HEK293 (cell line): ENCODE results near the gene SLC6A11.

Experiments used
- CTCF ChIA-PET: fragments of 350-600 bp; formaldehyde crosslinking; extraction: SDS; loops from one replicate; lab custom pipeline; 2021; ENCODE audit warnings: antibody characterized with exemption; lab: Yijun Ruan, JAX
- POLR2A ChIA-PET: fragments of 300-600 bp; formaldehyde crosslinking; extraction: SDS; loops from one replicate; lab custom pipeline; 2020; ENCODE audit warnings: antibody characterized with exemption, inconsistent platforms; lab: Yijun Ruan, JAX
- H3K27ac ChIP-seq: fragments of 200-500 bp; sonication (Bioruptor generic); 2 replicates; pipeline ENCODE4 v1.5.1; 2014; ENCODE audit warnings: low read depth, low read length, control low read depth, inconsistent platforms; ENCODE audit errors: extremely low read depth
- H3K36me3 ChIP-seq, 2 experiments: fragments of 200-500 bp in 1 of 2; sonication (Bioruptor generic) in 1 of 2; 1 replicate in 1 of 2; 2 replicates in 1 of 2; pipeline ENCODE4 v1.5.1; 2014 to 2017; ENCODE audit warnings: inconsistent platforms in 2 of 2, low read length in 2 of 2; ENCODE audit not compliant: control insufficient read depth in 2 of 2, insufficient read depth in 1 of 2
- H3K4me1 ChIP-seq: fragments of 200-500 bp; sonication (Bioruptor generic); 2 replicates; pipeline ENCODE4 v1.5.1; 2014; ENCODE audit warnings: mild to moderate bottlenecking, low read length, inconsistent platforms; ENCODE audit not compliant: control insufficient read depth, insufficient read depth
- H3K4me3 ChIP-seq: 2 replicates; pipeline ENCODE4 v1.5.1; 2011; ENCODE audit warnings: low read depth, mild to moderate bottlenecking, control low read depth, low read length, moderate library complexity
- H3K9me3 ChIP-seq: fragments of 200-500 bp; sonication (Bioruptor generic); 2 replicates; pipeline ENCODE4 v1.5.1; 2014; ENCODE audit warnings: low read depth, low read length, inconsistent platforms; ENCODE audit not compliant: control insufficient read depth, insufficient read depth
- BCL11B ChIP-seq: fragments of 450-650 bp; formaldehyde crosslinking; IDR thresholded peaks from 2 replicates; pipeline ENCODE4 v1.5.1; 2016; ENCODE audit warnings: low read depth, missing biosample characterization, missing genetic modification characterization
- GLIS2 ChIP-seq: fragments of 450-650 bp; formaldehyde crosslinking; IDR thresholded peaks from 2 replicates; pipeline ENCODE4 v1.5.1; 2016; ENCODE audit warnings: missing biosample characterization, missing genetic modification characterization
- KLF1 ChIP-seq: fragments of 450-650 bp; formaldehyde crosslinking; IDR thresholded peaks from 2 replicates; pipeline ENCODE4 v1.5.1; 2016; ENCODE audit warnings: missing biosample characterization, missing genetic modification characterization
- PATZ1 ChIP-seq: fragments of 450-650 bp; formaldehyde crosslinking; IDR thresholded peaks from 2 replicates; pipeline ENCODE4 v1.5.1; 2016; ENCODE audit warnings: missing biosample characterization, missing genetic modification characterization
- PRDM4 ChIP-seq: fragments of 450-650 bp; formaldehyde crosslinking; IDR thresholded peaks from 2 replicates; pipeline ENCODE4 v1.5.1; 2017; ENCODE audit warnings: missing biosample characterization, missing genetic modification characterization
- SP3 ChIP-seq: fragments of 450-650 bp; formaldehyde crosslinking; IDR thresholded peaks from 2 replicates; pipeline ENCODE4 v1.5.1; 2016; ENCODE audit warnings: missing biosample characterization, missing genetic modification characterization
- ZBTB21 ChIP-seq: fragments of 450-650 bp; formaldehyde crosslinking; IDR thresholded peaks from 2 replicates; pipeline ENCODE4 v1.5.1; 2017; ENCODE audit warnings: missing biosample characterization, missing genetic modification characterization
- ZBTB26 ChIP-seq: fragments of 450-650 bp; formaldehyde crosslinking; optimal IDR thresholded peaks from 2 replicates; pipeline ENCODE3; 2016; ENCODE audit warnings: missing biosample characterization, mild to moderate bottlenecking, missing genetic modification characterization
- ZNF530 ChIP-seq: fragments of 450-650 bp; formaldehyde crosslinking; IDR thresholded peaks from 2 replicates; pipeline ENCODE4 v1.5.1; 2016; ENCODE audit warnings: low read depth, missing biosample characterization, missing genetic modification characterization
- ZNF610 ChIP-seq: fragments of 450-650 bp; formaldehyde crosslinking; IDR thresholded peaks from 2 replicates; pipeline ENCODE4 v1.5.1; 2016; ENCODE audit warnings: missing biosample characterization, missing genetic modification characterization, borderline replicate concordance
- ZNF639 ChIP-seq: fragments of 450-650 bp; formaldehyde crosslinking; IDR thresholded peaks from 2 replicates; pipeline ENCODE4 v1.5.1; 2016; ENCODE audit warnings: missing biosample characterization, missing genetic modification characterization
- ZNF701 ChIP-seq: fragments of 450-650 bp; formaldehyde crosslinking; IDR thresholded peaks from 2 replicates; pipeline ENCODE4 v1.5.1; 2016; ENCODE audit warnings: missing biosample characterization, missing genetic modification characterization
- ZNF792 ChIP-seq: fragments of 450-650 bp; formaldehyde crosslinking; IDR thresholded peaks from 2 replicates; pipeline ENCODE4 v1.5.1; 2016; ENCODE audit warnings: missing biosample characterization, missing genetic modification characterization
- TF ChIP-seq, protein P1 (sequence below): fragments of 450-650 bp; formaldehyde crosslinking; IDR thresholded peaks from 2 replicates; pipeline ENCODE4 v1.5.1; 2016; ENCODE audit warnings: missing biosample characterization, missing genetic modification characterization
- TF ChIP-seq, protein P2 (sequence below): fragments of 450-650 bp; formaldehyde crosslinking; IDR thresholded peaks from 2 replicates; pipeline ENCODE4 v1.5.1; 2016; ENCODE audit warnings: missing biosample characterization, missing genetic modification characterization
- TF ChIP-seq, protein P3 (sequence below): fragments of 450-650 bp; formaldehyde crosslinking; IDR thresholded peaks from 2 replicates; pipeline ENCODE4 v1.5.1; 2016; ENCODE audit warnings: missing biosample characterization, missing genetic modification characterization
- TF ChIP-seq, protein P4 (sequence below): fragments of 450-650 bp; formaldehyde crosslinking; IDR thresholded peaks from 2 replicates; pipeline ENCODE4 v1.5.1; 2016; ENCODE audit warnings: missing biosample characterization, missing genetic modification characterization

SLC6A11 gene

DNA sequence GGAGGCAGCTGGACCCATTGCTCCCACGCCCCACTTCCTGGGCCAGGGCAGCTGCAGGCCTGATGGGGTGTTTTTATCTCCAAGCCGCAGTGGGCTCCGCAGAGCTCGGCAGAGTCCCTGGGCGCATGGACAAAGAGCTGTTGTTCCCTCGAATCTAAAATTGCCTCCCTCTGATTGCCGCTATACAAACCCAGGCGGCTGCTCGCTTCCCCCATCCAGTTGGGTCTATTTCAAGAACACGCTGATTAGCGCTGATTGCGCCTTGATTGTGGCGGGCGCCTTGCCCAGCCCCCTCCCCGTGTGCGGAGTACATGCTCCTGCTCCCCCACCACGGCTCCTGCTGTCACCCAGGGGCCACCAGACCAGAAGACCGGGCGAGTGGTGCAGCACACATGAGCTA, 133.2 kb downstream of the SLC6A11 start (continued):
- TF ChIP-seq PRDM4 (tag by site-specific recombination) (no peak), ZNF639 (tag by site-specific recombination) (no peak), ZNF792 (tag by site-specific recombination) (no peak), ZBTB21 (tag by site-specific recombination) (no peak), ZNF610 (tag by site-specific recombination) (no peak), ZNF701 (no peak), PATZ1 (tag by site-specific recombination) (no peak), ZNF530 (tag by site-specific recombination) (no peak), GLIS2 (tag by site-specific recombination) (no peak)

- ChIA-PET POLR2A (no interaction called here), CTCF (interaction anchor here (0.6 to 11.2 kb wide), 18 partner anchors 8 to 1808 kb away, joined by 3 to 142 read pairs (median 4); no protein-coding TSS in a partner anchor)
- Histone ChIP-seq H3K4me1 (no peaks in the 10 kb centered on the region), H3K36me3 (no peaks in the 10 kb centered on the region), H3K9me3 (no peaks in the 10 kb centered on the region), H3K27ac (no peak overlapping the region), H3K4me3 (no peak overlapping the region)
- TF ChIP-seq, protein P1, sequence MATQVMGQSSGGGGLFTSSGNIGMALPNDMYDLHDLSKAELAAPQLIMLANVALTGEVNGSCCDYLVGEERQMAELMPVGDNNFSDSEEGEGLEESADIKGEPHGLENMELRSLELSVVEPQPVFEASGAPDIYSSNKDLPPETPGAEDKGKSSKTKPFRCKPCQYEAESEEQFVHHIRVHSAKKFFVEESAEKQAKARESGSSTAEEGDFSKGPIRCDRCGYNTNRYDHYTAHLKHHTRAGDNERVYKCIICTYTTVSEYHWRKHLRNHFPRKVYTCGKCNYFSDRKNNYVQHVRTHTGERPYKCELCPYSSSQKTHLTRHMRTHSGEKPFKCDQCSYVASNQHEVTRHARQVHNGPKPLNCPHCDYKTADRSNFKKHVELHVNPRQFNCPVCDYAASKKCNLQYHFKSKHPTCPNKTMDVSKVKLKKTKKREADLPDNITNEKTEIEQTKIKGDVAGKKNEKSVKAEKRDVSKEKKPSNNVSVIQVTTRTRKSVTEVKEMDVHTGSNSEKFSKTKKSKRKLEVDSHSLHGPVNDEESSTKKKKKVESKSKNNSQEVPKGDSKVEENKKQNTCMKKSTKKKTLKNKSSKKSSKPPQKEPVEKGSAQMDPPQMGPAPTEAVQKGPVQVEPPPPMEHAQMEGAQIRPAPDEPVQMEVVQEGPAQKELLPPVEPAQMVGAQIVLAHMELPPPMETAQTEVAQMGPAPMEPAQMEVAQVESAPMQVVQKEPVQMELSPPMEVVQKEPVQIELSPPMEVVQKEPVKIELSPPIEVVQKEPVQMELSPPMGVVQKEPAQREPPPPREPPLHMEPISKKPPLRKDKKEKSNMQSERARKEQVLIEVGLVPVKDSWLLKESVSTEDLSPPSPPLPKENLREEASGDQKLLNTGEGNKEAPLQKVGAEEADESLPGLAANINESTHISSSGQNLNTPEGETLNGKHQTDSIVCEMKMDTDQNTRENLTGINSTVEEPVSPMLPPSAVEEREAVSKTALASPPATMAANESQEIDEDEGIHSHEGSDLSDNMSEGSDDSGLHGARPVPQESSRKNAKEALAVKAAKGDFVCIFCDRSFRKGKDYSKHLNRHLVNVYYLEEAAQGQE (tag by site-specific recombination) = no peak
- TF ChIP-seq, protein P2, sequence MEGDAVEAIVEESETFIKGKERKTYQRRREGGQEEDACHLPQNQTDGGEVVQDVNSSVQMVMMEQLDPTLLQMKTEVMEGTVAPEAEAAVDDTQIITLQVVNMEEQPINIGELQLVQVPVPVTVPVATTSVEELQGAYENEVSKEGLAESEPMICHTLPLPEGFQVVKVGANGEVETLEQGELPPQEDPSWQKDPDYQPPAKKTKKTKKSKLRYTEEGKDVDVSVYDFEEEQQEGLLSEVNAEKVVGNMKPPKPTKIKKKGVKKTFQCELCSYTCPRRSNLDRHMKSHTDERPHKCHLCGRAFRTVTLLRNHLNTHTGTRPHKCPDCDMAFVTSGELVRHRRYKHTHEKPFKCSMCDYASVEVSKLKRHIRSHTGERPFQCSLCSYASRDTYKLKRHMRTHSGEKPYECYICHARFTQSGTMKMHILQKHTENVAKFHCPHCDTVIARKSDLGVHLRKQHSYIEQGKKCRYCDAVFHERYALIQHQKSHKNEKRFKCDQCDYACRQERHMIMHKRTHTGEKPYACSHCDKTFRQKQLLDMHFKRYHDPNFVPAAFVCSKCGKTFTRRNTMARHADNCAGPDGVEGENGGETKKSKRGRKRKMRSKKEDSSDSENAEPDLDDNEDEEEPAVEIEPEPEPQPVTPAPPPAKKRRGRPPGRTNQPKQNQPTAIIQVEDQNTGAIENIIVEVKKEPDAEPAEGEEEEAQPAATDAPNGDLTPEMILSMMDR (tag by site-specific recombination) = peak; percentile 37; the same call in 1 of the 2 replicates
- TF ChIP-seq SP3 (no peak), ZBTB26 (tag by site-specific recombination) (no peak), KLF1 (tag by site-specific recombination) (no peak), BCL11B (no peak)
- TF ChIP-seq, protein P3, sequence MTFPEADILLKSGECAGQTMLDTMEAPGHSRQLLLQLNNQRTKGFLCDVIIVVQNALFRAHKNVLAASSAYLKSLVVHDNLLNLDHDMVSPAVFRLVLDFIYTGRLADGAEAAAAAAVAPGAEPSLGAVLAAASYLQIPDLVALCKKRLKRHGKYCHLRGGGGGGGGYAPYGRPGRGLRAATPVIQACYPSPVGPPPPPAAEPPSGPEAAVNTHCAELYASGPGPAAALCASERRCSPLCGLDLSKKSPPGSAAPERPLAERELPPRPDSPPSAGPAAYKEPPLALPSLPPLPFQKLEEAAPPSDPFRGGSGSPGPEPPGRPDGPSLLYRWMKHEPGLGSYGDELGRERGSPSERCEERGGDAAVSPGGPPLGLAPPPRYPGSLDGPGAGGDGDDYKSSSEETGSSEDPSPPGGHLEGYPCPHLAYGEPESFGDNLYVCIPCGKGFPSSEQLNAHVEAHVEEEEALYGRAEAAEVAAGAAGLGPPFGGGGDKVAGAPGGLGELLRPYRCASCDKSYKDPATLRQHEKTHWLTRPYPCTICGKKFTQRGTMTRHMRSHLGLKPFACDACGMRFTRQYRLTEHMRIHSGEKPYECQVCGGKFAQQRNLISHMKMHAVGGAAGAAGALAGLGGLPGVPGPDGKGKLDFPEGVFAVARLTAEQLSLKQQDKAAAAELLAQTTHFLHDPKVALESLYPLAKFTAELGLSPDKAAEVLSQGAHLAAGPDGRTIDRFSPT = no peak
- TF ChIP-seq, protein P4, sequence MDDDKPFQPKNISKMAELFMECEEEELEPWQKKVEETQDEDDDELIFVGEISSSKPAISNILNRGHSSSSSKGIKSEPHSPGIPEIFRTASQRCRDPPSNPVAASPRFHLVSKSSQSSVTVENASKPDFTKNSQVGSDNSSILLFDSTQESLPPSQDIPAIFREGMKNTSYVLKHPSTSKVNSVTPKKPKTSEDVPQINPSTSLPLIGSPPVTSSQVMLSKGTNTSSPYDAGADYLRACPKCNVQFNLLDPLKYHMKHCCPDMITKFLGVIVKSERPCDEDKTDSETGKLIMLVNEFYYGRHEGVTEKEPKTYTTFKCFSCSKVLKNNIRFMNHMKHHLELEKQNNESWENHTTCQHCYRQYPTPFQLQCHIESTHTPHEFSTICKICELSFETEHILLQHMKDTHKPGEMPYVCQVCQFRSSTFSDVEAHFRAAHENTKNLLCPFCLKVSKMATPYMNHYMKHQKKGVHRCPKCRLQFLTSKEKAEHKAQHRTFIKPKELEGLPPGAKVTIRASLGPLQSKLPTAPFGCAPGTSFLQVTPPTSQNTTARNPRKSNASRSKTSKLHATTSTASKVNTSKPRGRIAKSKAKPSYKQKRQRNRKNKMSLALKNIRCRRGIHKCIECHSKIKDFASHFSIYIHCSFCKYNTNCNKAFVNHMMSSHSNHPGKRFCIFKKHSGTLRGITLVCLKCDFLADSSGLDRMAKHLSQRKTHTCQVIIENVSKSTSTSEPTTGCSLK = no peak
Measured at GRCh38 chr3:10950476-10951294, 134.7 kb downstream of the SLC6A11 start.
